SU-DHL-6 (cell line): ENCODE measurements around the gene BEX4.
"Not testable (repeated sequence)": the region's sequence is repeated elsewhere in the genome, so short reads cannot be mapped to it uniquely, and the experiment has no call there.

Experiments used
- H2AFZ ChIP-seq: fragments of 200-600 bp; sonication (generic); 2 replicates; pipeline ENCODE4 v1.6.1; 2014; ENCODE audit warnings: low read depth, mild to moderate bottlenecking, moderate library complexity, mixed read lengths, antibody characterized with exemption, low read length; ENCODE audit not compliant: severe bottlenecking
- H3F3A ChIP-seq: fragments of 200-600 bp; shearing (Covaris generic); 2 replicates; pipeline ENCODE4 v1.6.0; 2016; ENCODE audit warnings: antibody characterized with exemption, mild to moderate bottlenecking; ENCODE audit not compliant: insufficient read depth
- H3K27ac ChIP-seq: fragments of 200-600 bp; sonication (generic); 2 replicates; pipeline ENCODE4 v1.5.1; 2016; ENCODE audit warnings: low read depth, mild to moderate bottlenecking, low read length, moderate library complexity, mixed read lengths
- H3K27me3 ChIP-seq: fragments of 200-600 bp; sonication (generic), shearing (Covaris generic); 2 replicates; pipeline ENCODE4 v1.6.0; 2014; ENCODE audit warnings: mild to moderate bottlenecking, low read length
- H3K36me3 ChIP-seq: fragments of 200-600 bp; sonication (generic); 2 replicates; pipeline ENCODE4 v1.6.1; 2014; ENCODE audit warnings: mild to moderate bottlenecking, low read length, mixed read lengths
- H3K4me2 ChIP-seq: fragments of 300-600, 200-600 bp; shearing (Covaris generic), sonication (generic); 2 replicates; pipeline ENCODE4 v1.6.0; 2014; ENCODE audit warnings: low read length, low read depth, mild to moderate bottlenecking; ENCODE audit not compliant: poor library complexity, severe bottlenecking
- H3K4me3 ChIP-seq: fragments of 200-600 bp; sonication (generic); 2 replicates; pipeline ENCODE4 v1.5.1; 2014; ENCODE audit warnings: antibody characterized with exemption, low read length, mild to moderate bottlenecking, mixed read lengths; ENCODE audit not compliant: insufficient read depth, poor library complexity, severe bottlenecking
- H3K79me2 ChIP-seq: fragments of 200-600 bp; sonication (generic); 2 replicates; pipeline ENCODE4 v1.6.1; 2014; ENCODE audit warnings: mild to moderate bottlenecking, low read length, moderate library complexity; ENCODE audit not compliant: insufficient read depth
- H3K9ac ChIP-seq: fragments of 200-600 bp; sonication (generic); 2 replicates; pipeline ENCODE4 v1.7.0; 2014; ENCODE audit warnings: mild to moderate bottlenecking, low read length
- H3K9me2 ChIP-seq: fragments of 200-600 bp; sonication (generic); replicated peaks from 2 replicates; pipeline ENCODE4 v1.6.1; 2014; ENCODE audit warnings: low read length; ENCODE audit not compliant: insufficient read depth
- H3K9me3 ChIP-seq: fragments of 200-600 bp; sonication (generic); 2 replicates; pipeline ENCODE4 v1.6.1; 2014; ENCODE audit warnings: low read length, mixed read lengths; ENCODE audit not compliant: insufficient read depth
- H4K20me1 ChIP-seq: fragments of 200-600 bp; sonication (generic); 2 replicates; pipeline ENCODE4 v1.6.1; 2014; ENCODE audit warnings: low read depth, mild to moderate bottlenecking, antibody characterized with exemption, low read length, moderate library complexity, mixed read lengths
- EZH2phosphoT487 ChIP-seq: fragments of 200-600 bp; sonication (generic), shearing (Covaris generic); conservative IDR thresholded peaks from 2 replicates; pipeline ENCODE4 v1.6.1; 2018; ENCODE audit warnings: mild to moderate bottlenecking, antibody characterized with exemption, low read length, moderate library complexity, mixed read lengths
- TF ChIP-seq, protein P1 (sequence below): fragments of 200-600 bp; sonication (generic); IDR thresholded peaks from one replicate; pipeline ENCODE4 v1.5.1; 2017; ENCODE audit warnings: antibody characterized with exemption, mild to moderate bottlenecking, low read length, moderate library complexity; ENCODE audit not compliant: insufficient read depth, poor library complexity, severe bottlenecking

BEX4 gene

DNA sequence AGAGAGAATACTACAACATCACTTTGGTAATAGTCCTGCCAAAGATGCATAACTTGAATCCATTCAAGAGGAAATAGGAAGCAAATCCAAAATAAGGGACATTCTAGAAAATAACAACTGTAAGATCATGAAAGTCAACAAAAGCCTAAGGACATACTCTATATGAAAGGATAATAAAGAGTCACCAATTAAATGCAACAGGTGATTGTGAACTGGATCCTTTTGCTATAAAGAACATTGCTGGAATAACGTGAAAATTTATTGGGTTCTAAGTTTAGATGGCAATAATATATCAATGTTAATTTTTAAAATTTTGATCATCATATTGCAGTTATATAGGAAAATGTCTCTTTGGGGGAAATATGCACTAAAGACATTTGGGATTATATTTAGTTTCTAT lies 20.0 kb downstream of the BEX4 start:
- Histone ChIP-seq H3K9me3 (no peaks in the 10 kb centered on the region), H3K9ac (no peak overlapping the region), H2AFZ (no peak overlapping the region), H3K36me3 (no peaks in the 10 kb centered on the region), H4K20me1 (no peaks in the 10 kb centered on the region), H3K27ac (no peak overlapping the region), H3K4me2 (no peak overlapping the region), H3F3A (no peaks in the 10 kb centered on the region), H3K27me3 (no peaks in the 10 kb centered on the region), H3K79me2 (no peaks in the 10 kb centered on the region), H3K4me3 (no peak overlapping the region), H3K9me2 (no peaks in the 10 kb centered on the region)
- TF ChIP-seq, protein P1, sequence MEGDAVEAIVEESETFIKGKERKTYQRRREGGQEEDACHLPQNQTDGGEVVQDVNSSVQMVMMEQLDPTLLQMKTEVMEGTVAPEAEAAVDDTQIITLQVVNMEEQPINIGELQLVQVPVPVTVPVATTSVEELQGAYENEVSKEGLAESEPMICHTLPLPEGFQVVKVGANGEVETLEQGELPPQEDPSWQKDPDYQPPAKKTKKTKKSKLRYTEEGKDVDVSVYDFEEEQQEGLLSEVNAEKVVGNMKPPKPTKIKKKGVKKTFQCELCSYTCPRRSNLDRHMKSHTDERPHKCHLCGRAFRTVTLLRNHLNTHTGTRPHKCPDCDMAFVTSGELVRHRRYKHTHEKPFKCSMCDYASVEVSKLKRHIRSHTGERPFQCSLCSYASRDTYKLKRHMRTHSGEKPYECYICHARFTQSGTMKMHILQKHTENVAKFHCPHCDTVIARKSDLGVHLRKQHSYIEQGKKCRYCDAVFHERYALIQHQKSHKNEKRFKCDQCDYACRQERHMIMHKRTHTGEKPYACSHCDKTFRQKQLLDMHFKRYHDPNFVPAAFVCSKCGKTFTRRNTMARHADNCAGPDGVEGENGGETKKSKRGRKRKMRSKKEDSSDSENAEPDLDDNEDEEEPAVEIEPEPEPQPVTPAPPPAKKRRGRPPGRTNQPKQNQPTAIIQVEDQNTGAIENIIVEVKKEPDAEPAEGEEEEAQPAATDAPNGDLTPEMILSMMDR = no peak
- TF ChIP-seq EZH2phosphoT487 = no peak

DNA sequence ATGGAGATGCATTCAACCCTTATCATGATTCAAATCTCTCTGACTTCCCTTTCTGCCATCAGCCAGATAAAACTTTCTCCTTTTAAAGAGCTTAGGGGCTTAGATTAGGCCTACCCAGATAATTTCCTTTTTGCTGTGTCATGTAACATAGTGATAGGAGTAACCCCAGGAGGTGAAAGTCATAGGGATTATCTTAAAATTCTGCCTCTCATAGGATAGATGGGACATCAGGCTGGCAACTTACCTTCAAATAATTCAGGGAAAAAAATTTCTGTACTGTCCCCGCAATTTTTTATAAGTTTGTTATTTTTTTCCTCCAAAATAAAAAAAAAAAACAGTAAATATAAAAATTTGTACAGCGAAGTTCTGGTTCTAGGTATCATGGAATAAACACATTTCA lies 20.7 kb downstream of the BEX4 start:
- H3K4me3 ChIP-seq, H3K9me2 ChIP-seq, H2AFZ ChIP-seq, H3K36me3 ChIP-seq, H3K27me3 ChIP-seq, H3K9ac ChIP-seq, H3K79me2 ChIP-seq, H3K9me3 ChIP-seq, H4K20me1 ChIP-seq, H3F3A ChIP-seq, H3K27ac ChIP-seq, H3K4me2 ChIP-seq: not testable (repeated sequence)

DNA sequence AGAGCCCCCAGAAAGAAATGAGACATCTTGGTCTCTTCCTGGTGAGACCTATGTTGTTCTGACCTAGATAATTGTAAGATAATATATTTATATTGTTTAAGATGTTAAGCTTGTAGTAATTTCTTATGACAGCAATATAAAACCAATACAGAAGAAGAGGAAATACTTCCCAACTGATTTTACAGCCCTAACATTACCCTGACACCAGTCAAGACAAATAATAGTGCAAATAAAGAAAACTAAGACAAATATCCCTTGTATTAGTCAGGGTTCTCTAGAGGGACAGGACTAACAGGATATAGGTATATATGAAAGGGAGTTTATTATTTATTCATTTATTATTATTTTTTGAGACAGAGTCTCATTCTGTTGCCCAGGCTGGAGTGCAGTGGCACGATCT lies 21.4 kb downstream of the BEX4 start:
- Histone ChIP-seq H3K36me3 (no peaks in the 10 kb centered on the region), H2AFZ (no peak overlapping the region), H3K79me2 (no peaks in the 10 kb centered on the region), H3K4me3 (no peak overlapping the region), H3K27ac (no peak overlapping the region), H3K27me3 (no peaks in the 10 kb centered on the region), H3K9ac (no peak overlapping the region), H3K9me3 (no peaks in the 10 kb centered on the region), H3K4me2 (no peak overlapping the region), H3K9me2 (no peaks in the 10 kb centered on the region), H3F3A (no peaks in the 10 kb centered on the region), H4K20me1 (no peaks in the 10 kb centered on the region)
- no peak for TF ChIP-seq EZH2phosphoT487
- TF ChIP-seq, protein P1 = no peak

DNA sequence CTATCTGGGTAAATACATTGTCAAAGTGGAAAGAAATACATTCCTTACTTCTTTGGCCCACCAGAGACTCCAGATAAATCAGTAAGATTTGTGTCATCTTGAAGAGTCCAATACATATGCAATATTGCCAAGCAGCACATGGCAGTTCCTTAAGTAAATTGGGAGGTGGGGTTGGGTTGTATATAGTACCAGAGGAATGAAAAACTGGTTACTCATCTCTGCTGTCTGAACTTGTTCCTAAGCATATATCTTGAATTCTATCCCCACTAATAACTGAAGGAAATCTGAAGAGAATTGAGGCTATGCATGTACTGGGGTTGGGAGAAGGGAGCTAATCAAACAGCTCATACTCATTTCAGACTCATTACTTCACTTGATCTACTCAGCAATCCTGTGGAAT lies 25.2 kb downstream of the BEX4 start:
- no peaks in the 10 kb centered on the region for H3K36me3 ChIP-seq
- no peak overlapping the region for H2AFZ ChIP-seq
- no peaks in the 10 kb centered on the region for H3K9me3 ChIP-seq
- no peak overlapping the region for H3K4me2 ChIP-seq
- no peaks in the 10 kb centered on the region for H4K20me1 ChIP-seq
- no peak overlapping the region for H3K4me3 ChIP-seq
- H3F3A ChIP-seq = no peaks in the 10 kb centered on the region
- TF ChIP-seq, protein P1 = no peak
- no peak for TF ChIP-seq EZH2phosphoT487
- no peak overlapping the region for H3K27ac ChIP-seq
- H3K79me2 ChIP-seq = no peaks in the 10 kb centered on the region
- H3K9me2 ChIP-seq = no peaks in the 10 kb centered on the region
- H3K9ac ChIP-seq = no peak overlapping the region
- no peaks in the 10 kb centered on the region for H3K27me3 ChIP-seq
